Hematopoietic multipotent progenitor cell (in vitro differentiated cells): ENCODE results near the gene EXOSC1. TPM values are rescaled to one million over a fixed set of nuclear protein-coding genes. Genes with fewer than 3 reads are reported as not detected.
"Not testable (repeated sequence)": the region's sequence is repeated elsewhere in the genome, so short reads cannot be mapped to it uniquely, and the experiment has no call there.

Source experiments
- DNase-seq, 3 donors: peaks; one replicate each; pipeline ENCODE4 v3.0.0-alpha.2; 2011 to 2015; ENCODE audit warnings: low read depth in 2 of 3, low spot score in 2 of 3
- total RNA-seq: library from RNA; depleted of rRNA; stranded (reverse); fragments of >200 nt; gene quantifications from one replicate; pipeline ENCODE4 v1.2.3, GENCODE V29; 2012

Gene EXOSC1
- total RNA-seq, 1 donor: 33.7 TPM

GRCh38 chr10:97459933-97460332 lies 14.1 kb upstream of the EXOSC1 start:
- DNase-seq: no peak

GRCh38 chr10:97459111-97459510 lies 13.3 kb upstream of the EXOSC1 start:
- no peak for DNase-seq

GRCh38 chr10:97456686-97457065 lies 10.9 kb upstream of the EXOSC1 start:
- no peak for DNase-seq

DNA sequence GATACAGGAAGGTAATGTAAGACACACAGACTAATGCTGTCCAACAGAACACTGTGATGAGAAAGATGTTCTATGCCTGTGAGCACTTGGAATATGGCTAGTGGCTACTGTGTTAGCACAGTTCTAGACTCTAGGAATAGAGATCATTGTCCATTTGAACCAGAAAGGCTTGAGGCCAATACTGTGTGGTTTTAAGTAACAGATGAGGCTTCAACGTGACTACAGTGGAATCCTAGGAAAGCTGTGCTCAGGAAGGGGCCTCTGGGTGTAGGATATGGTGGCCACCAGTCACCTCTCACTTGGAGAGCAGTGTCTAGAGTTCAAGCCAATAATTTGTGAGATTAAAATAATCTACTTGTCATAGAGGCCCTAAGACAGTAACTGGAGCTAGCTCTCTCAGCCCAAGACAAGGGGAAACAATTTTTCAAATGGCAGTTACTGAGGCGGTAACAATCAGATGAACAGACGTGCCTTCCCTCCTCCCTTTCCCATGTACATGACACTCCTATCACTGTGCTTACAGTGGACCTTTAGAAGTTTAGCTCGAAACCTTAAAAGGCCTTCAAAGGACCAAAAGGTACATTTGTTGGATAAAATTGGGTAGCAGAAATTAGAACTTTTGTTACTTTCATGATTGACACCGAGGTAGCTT lies 10.4 kb upstream of the EXOSC1 start:
- no peak for DNase-seq

GRCh38 chr10:97454330-97455036 lies 8.7 kb upstream of the EXOSC1 start:
- DNase-seq: no peak

GRCh38 chr10:97452352-97452751 lies 6.5 kb upstream of the EXOSC1 start:
- DNase-seq: no peak

GRCh38 chr10:97451605-97452004 lies 5.8 kb upstream of the EXOSC1 start:
- no peak for DNase-seq

GRCh38 chr10:97450828-97451227 lies 5.0 kb upstream of the EXOSC1 start:
- no peak for DNase-seq

- DNase-seq: no peak
Observed at GRCh38 chr10:97445357-97445721, 467 bp downstream of the EXOSC1 start.

DNA sequence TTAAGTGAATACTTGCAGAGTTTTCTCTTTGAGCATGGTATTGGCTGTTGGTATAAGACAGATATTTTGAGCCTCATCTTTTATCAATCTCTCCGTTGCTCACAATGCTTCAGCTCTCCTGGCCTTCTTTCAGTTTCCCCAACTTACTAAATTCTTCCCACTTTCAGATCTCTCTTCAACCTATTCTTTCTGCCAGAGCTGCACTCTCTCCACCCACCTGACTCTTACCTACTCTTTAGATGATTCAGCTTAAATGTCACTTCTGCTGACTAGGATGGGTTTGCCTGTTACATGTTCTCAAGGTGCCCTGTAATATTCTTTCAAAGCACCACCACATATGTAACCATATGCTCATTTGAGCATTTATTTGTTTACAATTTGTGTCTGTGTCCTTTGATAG lies 1.6 kb downstream of the EXOSC1 start:
- no peak for DNase-seq

DNA sequence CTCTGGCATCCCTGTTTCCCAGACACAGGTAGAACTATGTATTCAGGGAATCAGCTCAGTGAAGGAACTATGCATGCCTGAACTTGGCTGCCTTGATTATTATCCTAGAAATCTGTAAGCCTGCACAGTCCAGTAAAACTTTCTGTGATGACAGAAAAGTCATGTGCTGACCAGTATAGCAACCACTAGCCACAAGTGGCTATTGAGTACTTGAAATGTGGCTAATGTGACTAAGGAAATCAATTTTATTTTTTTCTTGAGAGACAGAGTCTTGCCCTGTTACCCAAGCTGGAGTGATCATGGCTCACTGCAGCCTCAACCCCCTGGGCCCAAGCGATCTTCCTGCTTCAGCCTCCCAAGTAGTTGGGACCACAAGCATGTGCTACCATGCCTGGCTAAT lies 3.5 kb downstream of the EXOSC1 start:
- DNase-seq: no peak

- DNase-seq: no peak
Observed at GRCh38 chr10:97435211-97435610, 10.6 kb downstream of the EXOSC1 start.

DNA sequence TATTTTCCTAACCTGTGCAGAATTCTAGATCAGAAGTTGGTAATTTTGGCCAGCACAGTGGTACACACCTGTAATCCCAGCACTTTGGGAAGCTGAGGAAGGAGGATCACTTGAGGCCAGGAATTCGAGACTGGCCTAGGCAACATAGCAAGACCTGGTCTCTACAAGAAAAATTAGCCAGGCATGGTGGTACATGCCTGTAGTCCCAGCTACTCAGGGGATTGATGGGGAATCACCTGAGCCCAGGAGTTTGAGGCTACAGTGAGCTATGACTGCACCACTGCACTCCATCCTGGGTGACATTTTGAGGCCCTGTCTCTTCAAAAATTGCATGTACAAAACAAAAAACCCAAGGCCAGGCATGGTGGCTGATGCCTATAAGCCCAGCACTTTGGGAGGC lies 11.2 kb downstream of the EXOSC1 start:
- DNase-seq: no peak

DNA sequence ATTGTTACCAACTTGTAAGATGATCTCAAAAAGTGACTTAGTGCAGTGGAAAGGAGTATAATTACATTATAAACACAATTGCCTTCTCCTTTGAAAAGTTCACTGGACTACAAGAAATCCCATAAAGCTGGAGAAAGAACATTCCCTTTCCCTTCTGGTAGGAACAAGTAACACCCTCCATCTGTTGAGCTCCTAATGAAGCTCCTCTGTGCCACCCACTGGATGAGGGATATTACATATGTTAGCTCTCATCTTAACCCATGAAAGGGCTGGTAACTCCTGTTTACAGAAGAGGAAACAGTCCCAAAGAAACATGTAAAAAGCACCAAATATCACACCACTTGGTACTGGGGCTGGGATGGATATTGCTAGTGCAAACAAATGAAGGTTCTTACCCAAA lies 11.8 kb downstream of the EXOSC1 start:
- DNase-seq: no peak

- DNase-seq: no peak
Observed at GRCh38 chr10:97428572-97428981, 17.2 kb downstream of the EXOSC1 start.

GRCh38 chr10:97427571-97428179 lies 18.1 kb downstream of the EXOSC1 start:
- no peak for DNase-seq

DNA sequence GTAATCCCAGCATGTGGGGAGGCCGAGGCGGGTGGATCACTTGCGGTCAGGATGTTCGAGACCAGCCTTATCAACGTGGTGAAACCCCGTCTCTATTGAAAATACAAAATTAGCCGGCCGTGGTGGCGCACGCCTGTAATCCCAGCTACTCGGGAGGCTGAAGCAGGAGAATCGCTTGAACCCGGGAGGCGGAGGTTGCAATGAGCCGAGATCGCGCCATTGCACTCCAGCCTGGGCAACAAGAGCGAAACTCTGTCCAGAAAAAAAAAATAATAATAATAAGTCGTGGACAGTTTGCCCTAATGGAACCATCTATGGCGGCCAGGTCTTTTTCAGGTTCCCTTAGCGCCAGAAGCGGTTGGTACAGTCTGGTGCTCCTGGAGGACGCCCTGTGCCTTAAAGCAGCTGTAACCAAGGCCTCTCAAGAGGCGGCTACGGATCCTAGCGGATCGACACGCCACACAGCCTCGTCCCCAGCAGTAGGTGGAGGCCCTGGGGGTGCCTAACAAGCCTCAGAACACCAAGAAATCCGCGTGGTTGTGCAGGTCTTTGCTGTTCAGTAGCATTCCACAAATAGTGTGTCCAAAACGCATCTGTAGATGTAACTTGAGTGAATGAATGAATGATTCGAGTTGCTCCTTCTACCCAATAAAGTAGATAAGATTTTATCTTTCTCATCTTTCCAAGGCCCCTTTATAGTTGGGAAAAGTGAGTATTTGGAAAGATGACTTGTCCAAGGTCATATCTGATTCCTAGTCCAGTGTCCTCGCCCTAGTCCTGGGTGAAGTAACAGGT lies 18.8 kb downstream of the EXOSC1 start:
- no peak for DNase-seq

GRCh38 chr10:97425964-97426775 lies 19.6 kb downstream of the EXOSC1 start, which contains the start of gene PGAM1:
Gene PGAM1, plus strand, starts transcription at chr10:97426191. Its CDS starts 117 bp downstream, at chr10:97426308.
- peak; percentile 94 to 99 (median 95) for DNase-seq

DNA sequence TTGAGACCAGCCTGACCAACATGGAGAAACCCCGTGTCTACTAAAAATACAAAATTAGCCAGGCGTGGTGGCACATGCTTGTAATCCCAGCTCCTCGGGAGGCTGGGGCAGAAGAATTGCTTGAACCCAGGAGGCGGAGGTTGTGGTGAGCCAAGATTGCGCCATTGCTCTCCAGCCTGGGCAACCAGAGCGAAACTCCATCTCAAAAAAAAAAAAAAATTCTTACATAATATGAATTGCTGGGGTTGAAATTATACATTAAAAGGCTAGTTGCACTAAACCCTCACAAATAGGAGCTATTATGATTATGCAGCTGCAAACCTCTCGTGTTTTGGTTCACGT lies 22.1 kb downstream of the EXOSC1 start:
- not testable (repeated sequence) for DNase-seq

DNA sequence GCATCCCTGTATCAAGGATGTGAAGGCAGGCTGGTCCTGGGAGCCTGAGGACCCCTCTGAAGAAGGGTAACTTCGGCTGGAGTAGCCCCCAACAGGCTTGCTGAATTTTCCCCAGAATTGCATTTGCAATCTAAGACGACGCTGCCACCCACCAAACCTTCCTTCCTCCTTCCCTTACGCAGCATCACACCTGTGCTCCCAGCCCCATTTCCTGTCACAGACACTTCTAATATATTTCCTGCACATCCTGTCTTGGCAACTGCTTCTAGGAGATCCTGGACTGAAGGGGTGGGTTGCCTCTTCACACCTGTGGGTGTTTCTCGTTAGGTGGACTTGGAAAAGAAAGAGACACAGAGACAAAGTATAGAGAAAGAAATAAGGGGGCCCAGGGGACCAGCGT lies 29.2 kb downstream of the EXOSC1 start:
- no peak for DNase-seq

DNA sequence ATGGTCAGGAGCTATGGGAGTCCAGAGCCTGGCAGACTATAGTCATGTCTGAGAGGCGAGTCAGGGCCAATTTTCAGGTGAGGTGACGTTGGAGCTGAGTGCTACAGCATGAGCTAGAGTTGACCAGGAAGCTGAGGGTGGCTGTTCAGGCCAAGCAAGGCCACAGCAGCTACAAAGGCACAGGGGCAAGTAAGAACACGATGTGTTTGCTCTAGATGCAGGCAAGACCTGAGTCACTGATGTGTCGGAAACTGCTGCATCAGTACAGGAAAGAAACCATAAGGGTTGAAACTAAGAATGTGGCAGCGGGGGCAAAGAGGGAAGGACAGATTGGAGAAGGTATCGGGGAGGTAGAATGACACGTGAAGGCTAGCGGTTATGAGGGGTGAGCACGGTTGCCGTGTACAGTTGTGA lies 32.9 kb downstream of the EXOSC1 start:
- peak in 1 of 3 donors; percentile 36 for DNase-seq
